HG03432 (cell line): ENCODE results near the gene TRABD2A.
"Not testable (repeated sequence)": the region's sequence is repeated elsewhere in the genome, so short reads cannot be mapped to it uniquely, and the experiment has no call there.

Experiments
- ATAC-seq: cut with Tn5 transposase; IDR thresholded peaks from one replicate; pipeline ENCODE4 v1.9.1; 2021; ENCODE audit warnings: mild to moderate bottlenecking, moderate library complexity; ENCODE audit not compliant: unreplicated experiment

TRABD2A gene

GRCh38 chr2:84880645-84881521 lies at the start of gene TRABD2A:
Gene TRABD2A (minus strand): TSS chr2:84881084. CDS start chr2:84881039, 45 bp downstream.
- ATAC-seq = peak; percentile 25

- no peak for ATAC-seq
These were observed 46.4 kb upstream of the TRABD2A start for GRCh38 chr2:84927275-84927627.

- peak; percentile 85 for ATAC-seq
These were observed 45.0 kb upstream of the TRABD2A start for GRCh38 chr2:84925724-84926376.

GRCh38 chr2:84925336-84925723 lies 44.4 kb upstream of the TRABD2A start:
- ATAC-seq = peak; percentile 0

GRCh38 chr2:84924173-84925106 lies 43.6 kb upstream of the TRABD2A start:
- peak; percentile 28 for ATAC-seq

GRCh38 chr2:84923009-84923408 lies 42.1 kb upstream of the TRABD2A start:
- ATAC-seq = no peak

- peak; percentile 57 for ATAC-seq
These were observed 39.1 kb upstream of the TRABD2A start for GRCh38 chr2:84919885-84920580.

GRCh38 chr2:84918430-84918829 lies 37.5 kb upstream of the TRABD2A start:
- no peak for ATAC-seq

- not testable (repeated sequence) for ATAC-seq
These were observed 36.9 kb upstream of the TRABD2A start for GRCh38 chr2:84917821-84918220.

GRCh38 chr2:84915675-84916074 lies 34.8 kb upstream of the TRABD2A start:
- not testable (repeated sequence) for ATAC-seq

- ATAC-seq = no peak
These were observed 33.5 kb upstream of the TRABD2A start for GRCh38 chr2:84914334-84914733.

GRCh38 chr2:84912984-84913383 lies 32.1 kb upstream of the TRABD2A start:
- ATAC-seq = no peak

- no peak for ATAC-seq
These were observed 30.3 kb upstream of the TRABD2A start for GRCh38 chr2:84911135-84911678.

GRCh38 chr2:84908948-84909713 lies 28.2 kb upstream of the TRABD2A start:
- ATAC-seq = no peak

- peak; percentile 39 for ATAC-seq
These were observed 26.2 kb upstream of the TRABD2A start for GRCh38 chr2:84906900-84907714.

- ATAC-seq = peak; percentile 41
These were observed 25.4 kb upstream of the TRABD2A start for GRCh38 chr2:84906108-84906899.

GRCh38 chr2:84905181-84906107 lies 24.6 kb upstream of the TRABD2A start, which contains the start of gene TMSB10:
Gene TMSB10 (plus strand): TSS chr2:84905656.
- peak; percentile 75 for ATAC-seq
